Activated T-helper 9 cell treated with anti-CD3 and anti-CD28 coated beads, Interleukin-2, amount 50 U/mL, for 16 hours (primary cell): ENCODE results near the gene SPG7.

Source experiments
- DNase-seq: peaks from one replicate; pipeline ENCODE4 v3.0.0-alpha.2; 2020; ENCODE audit warnings: low read depth

Gene SPG7

DNA sequence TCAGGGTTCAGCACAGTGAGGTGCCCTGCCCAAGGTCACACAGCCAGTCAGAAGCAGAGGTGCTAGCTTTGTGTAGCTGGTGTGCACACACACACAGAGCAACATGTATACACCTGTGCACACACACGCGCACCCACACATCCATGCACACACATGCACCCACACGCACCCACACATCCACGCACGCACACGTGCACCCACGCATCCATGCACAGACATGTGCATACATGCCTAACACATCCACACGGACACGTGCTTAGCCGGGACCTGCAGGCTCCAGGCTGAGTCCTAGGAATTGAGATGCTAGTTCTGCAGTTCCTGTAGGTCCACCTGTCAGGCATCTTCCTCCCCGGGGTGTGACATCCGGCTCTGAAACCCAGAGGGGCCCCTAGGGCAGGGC, 92.2 kb downstream of the SPG7 start:
- no peak for DNase-seq

DNA sequence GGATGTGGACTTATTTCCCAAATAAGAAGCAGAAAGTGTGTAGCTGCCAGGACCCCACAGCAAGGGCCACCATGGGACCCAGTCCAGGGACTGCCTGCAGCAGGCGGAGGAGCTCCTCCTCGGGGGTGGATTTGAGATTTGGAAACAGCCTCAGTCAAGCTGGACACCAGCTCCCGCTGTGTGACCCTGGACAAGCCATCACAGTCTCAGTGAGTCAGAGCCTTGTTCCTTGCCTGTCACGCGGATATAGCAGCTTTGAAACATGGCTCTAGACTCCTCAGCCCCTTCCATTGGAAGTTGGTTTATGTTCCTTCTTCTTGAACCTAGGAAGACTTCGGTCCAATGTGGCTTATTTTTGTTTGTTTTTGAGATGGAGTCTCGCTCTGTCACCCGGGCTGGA, 92.8 kb downstream of the SPG7 start:
- DNase-seq = no peak

DNA sequence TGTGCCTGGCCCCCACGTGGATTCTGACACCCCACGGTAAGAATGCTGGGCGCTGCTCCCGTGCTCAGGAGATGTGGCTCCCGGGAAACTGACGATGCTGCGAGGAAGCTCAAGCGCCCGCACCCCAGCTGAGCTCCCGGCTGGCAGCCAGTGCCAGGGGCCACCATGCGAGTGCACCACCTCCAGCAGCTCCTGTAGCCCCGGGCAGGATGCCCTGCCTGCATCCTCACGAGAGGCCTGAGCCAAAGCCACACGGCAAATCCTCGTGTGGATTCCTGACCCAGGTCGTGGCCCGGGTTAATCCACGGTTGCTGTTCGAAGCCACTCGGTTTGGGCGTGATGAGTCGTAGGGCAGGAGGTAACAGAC, 93.7 kb downstream of the SPG7 start:
- DNase-seq = no peak

DNA sequence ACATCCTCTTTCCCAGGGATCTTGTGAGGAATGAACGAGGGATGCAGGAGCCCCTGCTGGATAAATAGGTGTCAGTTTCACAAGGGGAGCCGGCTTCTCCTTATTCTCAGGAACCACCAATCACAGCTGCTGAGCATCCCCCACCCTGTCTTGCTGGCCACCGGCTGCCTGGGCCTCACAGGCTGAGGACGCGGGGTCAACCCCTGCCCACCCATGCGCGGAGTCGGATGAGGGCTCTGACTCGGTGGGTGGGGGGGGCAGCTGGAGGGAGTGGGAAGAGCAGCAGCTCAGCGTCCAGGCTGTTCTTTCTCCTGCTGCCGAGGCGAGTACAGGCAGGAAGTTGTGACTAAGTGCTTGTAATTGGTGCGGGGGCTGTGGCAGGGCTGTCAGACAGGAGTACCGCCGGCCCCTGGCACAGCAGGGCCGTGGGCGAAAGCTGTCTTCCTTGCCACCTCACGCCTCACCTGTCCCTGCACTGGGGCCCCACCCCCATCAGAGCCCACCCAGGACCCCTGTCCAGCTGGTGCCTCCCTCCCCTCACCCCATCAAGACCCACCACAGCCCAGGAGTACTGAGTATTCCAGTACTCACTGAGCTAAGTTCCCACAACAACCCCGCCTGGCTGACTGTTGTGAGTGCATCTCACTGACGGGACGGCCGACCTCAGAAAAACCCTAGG, 94.2 kb downstream of the SPG7 start:
- peak; percentile 57 for DNase-seq

DNA sequence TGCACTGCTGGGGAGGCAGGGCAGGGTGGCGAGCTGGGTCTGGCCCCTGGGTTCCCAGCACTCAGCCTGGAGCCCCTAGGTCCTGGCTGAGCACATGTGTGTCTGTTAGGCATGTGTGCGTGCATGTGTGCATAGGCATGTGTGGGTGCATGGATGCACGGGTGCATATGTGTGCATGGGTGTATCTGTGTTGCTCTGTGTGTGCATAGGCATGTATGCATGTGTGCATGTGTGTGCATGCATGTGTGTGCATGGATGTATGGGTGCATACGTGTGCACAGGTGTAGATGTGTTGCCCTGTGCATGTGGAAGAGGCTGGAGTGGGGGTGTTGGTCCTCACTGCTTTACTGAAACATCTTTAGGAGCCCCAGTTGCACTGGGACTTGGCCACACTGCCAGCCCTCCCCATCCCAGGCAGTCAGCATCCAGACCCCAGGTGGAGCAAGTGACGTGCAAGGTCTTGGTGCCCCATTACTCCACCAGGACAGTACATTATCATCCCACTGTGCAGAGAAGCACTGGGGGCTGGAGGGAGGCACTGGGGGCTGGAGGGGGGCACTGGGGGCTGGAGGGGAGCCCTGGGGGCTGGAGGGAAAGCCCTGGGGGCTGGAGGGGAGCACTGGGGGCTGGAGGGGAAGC, 94.9 kb downstream of the SPG7 start:
- no peak for DNase-seq

DNA sequence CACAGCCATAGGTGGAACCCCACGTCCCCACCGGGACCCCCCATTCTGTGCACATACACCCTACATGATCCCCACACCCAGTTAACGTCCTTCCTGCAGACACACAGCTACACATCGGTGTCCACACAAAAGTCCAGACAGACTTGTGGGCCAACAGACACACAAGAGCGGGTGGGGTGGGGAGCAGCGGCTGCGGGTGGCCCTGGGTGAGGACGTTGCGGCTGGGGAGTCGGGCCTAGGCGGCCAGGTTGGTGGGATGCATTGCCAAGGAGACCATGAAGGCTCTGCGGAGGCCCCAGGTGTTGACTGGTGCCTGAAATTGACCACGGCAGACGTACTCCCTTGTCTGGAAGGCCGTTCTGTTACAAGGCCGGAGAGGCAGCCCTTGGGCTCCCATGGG, 96.6 kb downstream of the SPG7 start:
- DNase-seq = no peak

DNA sequence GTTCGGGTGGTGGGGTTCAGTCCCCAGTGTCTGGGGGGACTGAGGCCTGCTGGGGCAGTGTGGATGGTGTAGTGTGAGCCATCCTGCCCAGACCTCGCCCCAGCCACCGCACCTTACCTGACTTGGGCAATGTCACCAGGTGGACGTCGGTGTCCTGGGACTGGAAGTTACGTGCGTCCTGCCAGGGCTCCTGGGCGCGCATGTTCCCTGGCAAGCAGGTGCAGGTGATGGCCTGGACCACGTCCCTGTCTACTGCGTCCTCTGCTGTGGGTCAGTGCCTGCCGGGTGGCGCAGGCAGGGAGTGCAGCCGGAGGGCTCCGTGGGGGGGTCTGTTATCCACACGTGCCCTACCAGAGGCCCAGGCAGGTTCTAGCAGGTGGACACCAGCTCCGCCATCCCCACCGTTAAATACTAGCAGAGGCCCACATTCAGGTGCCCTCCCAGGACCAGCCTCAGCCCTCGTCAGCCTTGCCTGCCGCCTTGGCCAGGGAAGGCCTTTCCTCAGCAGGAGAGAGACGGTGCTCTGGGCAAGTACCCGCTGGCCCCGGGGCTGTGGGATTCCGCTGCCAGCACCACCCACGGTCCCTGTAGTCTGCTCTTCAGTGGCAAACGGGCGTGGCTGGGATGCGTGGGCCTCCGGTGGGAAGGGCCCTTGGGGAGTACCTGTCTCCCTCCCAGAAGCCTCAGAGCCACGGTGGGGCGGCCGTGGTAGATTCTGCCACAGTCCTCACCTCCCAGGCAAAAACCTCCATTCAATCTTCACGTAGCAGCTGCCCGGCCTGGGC, 97.2 kb downstream of the SPG7 start:
- DNase-seq = no peak

DNA sequence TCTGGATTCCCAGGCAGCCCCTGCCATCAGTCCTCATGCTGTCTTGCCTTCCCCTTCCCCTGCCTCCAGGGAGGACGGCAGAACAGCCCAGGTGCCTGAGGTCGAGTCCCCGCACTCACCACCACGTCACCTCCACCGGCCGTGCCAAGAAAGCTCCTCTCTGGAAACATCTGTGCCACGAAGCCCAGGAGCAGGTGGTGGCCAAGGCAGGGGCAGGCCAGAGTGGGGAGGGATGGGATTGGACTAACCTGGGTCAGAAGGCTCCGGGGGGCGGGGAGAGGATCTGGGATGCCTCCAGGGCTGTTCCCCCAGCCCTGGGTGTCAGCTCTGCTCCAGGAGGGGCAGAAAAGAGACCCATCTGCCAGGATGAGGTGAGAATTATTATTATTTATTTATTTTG, 97.8 kb downstream of the SPG7 start:
- DNase-seq = no peak
